Measurements from ENCODE around the gene POU5F2. TPM values are rescaled to one million over a fixed set of nuclear protein-coding genes. Genes with fewer than 3 reads are reported as not detected.
A peak's percentile ranks its signal among the peaks of the same experiment; 100 is the strongest.

The POU5F2 gene, protein sequence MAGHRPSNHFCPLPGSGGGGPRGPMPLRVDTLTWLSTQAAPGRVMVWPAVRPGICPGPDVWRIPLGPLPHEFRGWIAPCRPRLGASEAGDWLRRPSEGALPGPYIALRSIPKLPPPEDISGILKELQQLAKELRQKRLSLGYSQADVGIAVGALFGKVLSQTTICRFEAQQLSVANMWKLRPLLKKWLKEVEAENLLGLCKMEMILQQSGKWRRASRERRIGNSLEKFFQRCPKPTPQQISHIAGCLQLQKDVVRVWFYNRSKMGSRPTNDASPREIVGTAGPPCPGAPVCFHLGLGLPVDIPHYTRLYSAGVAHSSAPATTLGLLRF
- 1 to 10 TPM; 1.1 TPM for total RNA-seq
- long read RNA-seq = 0 reads

DNA sequence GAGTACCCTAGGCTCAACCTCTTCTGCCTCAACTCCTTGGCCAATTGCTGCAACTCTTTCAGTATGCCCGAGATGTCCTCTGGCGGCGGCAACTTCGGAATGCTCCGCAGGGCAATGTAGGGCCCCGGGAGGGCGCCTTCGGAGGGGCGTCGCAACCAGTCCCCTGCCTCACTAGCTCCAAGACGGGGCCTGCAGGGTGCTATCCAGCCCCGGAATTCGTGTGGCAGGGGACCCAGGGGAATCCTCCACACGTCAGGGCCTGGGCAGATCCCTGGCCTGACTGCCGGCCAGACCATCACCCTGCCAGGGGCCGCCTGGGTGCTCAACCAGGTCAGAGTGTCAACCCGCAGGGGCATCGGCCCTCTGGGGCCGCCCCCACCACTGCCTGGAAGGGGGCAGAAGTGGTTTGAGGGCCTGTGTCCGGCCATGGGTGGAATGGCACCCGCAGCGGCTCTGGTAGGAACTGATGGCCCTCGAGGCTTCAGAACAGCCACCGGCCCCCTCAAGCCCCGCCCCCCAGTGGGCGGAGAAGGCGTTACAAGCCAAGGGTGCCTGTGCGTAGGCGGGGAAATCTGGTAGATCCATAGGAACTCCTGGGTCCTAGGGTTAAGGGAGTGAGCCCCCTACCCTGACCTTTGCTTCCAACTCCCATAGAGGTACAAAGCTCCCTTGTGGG, at the start of gene POU5F2:
Gene POU5F2 (minus strand): TSS at position 465 of the 676 bp plus-strand sequence. CDS start 37 bp downstream, at position 428.
- intact Hi-C loops (cut with DNase I, micrococcal nuclease) = no loop called here
- ATAC-seq = no peak

DNA sequence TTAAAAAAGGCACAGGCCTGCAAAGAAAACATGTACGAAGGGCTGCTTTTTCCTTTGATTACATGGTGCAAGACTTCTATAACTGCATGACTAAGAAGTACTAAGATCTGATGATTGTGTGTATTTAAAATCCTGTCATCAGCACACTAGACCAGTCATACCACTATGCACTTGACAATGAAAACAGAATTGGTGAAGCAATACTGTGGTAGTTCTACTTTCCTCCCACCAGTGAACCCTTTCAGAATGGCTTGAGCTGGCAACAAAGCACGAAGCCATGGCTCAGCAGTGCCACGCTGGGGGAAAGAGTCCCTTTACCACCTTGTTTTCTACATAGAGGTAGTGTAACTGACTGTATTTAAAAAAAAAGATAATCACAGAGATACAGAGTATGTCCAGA, 49.0 kb upstream of the POU5F2 start:
- intact Hi-C loops (cut with DNase I, micrococcal nuclease) = no loop called here
- DNase-seq = no peak
- no peak for ATAC-seq

More for the DNA sequence above, at the start of gene POU5F2:
- no peak for DNase-seq

DNA sequence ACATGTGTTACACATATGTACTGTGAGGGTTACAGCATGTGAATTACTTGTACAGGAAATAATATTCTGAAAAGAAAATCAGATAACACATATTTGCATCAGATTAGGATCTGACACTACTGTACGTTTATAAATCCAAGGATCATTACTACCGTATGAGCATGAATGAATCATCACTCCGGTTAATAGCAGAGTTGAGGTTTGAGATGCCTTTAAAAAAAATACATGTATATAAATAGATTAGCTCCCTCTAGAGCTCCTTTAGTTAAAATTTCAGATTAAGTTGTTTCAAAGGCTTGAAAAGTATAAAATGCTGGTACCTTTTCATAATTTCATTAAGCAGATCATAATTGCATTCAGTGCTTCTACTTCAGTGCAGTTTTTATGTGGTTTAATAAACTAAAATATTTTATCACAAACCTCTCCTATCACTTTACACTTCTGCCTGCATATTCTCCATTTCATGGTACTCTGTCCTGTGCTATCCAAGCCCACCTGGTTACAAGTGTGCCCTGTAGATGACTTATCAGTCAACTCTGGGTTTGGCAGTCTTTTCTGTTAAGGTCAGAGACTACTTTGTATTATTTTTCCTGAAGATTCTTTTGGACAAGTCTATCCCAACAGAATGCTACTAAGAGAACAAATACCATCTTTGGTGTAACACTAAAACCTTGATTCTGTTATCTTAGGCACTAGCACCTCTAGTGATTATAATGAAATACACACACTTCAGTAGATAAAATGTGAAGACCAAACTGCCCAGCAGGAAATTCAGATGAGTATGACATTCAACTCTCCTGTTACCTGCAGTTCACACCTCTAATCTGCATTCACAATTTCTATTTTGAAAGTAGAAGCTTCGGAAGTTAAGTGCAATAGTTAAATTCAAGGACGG, 48.0 kb upstream of the POU5F2 start:
- ATAC-seq (no peak), DNase-seq (no peak)
- intact Hi-C loops (cut with DNase I, micrococcal nuclease) = no loop called here

DNA sequence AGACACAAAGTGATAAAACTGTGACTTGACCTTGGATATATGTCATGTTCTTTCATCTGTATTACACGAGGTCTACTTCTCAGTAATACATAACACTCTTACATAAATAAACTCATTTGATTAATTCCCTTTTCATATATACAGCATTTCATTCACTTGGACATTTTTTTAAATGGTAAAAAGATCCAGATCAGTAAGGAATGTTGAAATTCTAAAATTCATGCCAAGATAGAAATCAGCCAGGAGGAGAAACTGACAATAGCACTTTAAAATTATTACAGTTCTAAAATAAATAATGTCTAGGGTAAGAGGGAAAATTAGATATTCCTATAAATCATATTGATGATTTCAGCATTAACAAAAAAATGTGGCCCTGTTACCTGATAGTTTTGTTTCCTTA, 46.2 kb upstream of the POU5F2 start:
- intact Hi-C loops (cut with DNase I, micrococcal nuclease) = no loop called here
- ATAC-seq (no peak), DNase-seq (no peak)

DNA sequence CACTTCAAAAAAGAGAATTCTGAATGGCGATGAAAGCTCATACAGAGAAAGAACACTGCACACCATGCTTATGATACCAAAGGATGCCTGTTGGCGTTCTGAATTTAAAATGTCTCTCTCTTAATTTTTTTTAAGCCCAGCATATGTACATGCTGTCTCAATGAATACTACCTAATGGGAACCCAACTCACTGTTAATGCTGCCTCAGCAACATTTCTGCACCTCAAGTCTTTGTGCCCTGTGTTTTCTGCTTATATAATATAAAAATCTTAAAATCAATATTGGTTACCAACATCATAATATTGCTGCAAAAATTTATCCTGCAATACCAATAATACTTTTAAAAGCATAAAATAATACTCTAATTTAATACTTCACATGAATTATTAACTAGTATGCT, 44.1 kb upstream of the POU5F2 start:
- intact Hi-C loops (cut with DNase I, micrococcal nuclease) = no loop called here
- no peak for ATAC-seq
- no peak for DNase-seq

DNA sequence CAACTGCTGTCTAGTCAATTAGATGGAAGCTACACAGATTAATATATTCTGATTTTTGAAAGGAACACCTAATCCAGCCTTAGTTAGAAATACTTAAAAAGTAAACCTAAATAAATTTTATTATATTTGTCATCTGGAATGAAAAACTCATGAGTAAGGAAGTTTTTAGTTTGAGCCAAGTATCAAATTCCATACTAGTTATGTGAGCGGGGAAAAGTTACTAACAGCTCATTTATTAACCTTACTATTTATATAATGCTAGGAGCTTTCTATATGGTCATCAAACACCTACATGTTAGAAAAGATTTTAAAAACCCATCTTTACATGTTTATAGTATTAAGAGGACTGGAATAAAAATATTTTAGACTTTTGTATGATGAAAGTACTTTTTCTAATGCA, 41.6 kb upstream of the POU5F2 start:
- ATAC-seq (no peak), DNase-seq (no peak)
- intact Hi-C loops (cut with DNase I, micrococcal nuclease) = no loop called here

- ATAC-seq = no peak
- intact Hi-C loops (cut with DNase I, micrococcal nuclease) = no loop called here
Observed at GRCh38 chr5:93777620-93778019, 36.2 kb upstream of the POU5F2 start.

GRCh38 chr5:93756372-93756771, 15.0 kb upstream of the POU5F2 start:
- intact Hi-C loops (cut with DNase I, micrococcal nuclease) = no loop called here
- ATAC-seq = no peak
- no peak for DNase-seq

More at GRCh38 chr5:93777620-93778019, 36.2 kb upstream of the POU5F2 start:
- no peak for DNase-seq

DNA sequence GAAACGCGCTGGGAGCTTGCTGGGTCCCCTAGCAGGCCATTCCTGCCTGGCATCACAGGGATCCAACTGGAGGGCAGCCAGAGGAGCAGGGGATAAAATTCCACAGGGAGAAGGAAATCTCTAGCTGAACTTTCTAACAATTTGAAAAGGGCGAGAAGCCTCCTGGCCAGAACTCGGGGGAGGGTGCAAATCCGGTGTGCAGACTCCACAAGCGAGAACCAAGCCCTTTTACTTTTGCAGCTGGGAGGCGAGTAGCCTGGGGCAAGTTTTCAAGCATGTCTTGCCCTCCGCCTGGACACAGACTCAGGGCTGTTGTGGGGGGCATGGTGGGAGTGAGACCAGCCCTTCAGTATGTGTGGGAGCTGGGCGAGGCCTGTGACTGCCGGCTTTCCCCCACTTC, 14.3 kb upstream of the POU5F2 start:
- DNase-seq (no peak), ATAC-seq (no peak)
- intact Hi-C loops (cut with DNase I, micrococcal nuclease) = no loop called here

GRCh38 chr5:93748875-93749397, 7.5 kb upstream of the POU5F2 start:
- ATAC-seq (no peak), DNase-seq (no peak)
- intact Hi-C loops (cut with DNase I, micrococcal nuclease) = no loop called here

DNA sequence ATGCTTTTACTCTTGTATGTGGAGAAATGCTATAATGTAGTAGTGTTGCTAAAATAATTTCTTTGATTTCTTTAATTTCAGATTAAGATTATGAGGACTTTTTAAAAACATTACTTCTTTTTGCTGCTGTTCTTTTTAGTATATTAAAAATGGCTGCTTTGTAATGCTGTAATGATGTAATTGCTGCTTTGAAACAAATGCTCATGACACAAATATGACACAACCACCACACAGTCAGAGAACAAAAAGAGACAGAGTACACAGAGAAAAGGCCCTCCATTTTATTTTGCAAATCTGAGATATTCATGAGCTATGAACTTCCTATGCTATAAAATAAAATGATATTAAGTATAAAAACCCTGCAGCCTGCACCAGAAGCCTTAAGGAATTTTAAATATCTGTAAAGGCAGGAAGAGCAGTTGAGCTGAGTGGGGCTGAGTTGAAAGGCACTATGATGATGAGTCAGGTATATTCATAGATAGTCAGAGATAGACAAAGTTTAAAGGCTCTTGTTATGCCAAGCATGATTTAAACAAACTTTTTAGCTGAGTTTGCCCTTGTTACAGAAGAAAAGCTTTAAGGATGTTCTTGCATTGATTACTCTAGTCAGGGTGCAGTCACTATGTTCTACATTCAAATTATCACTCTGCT, 5.1 kb upstream of the POU5F2 start:
- DNase-seq (no peak), ATAC-seq (no peak)
- intact Hi-C loops (cut with DNase I, micrococcal nuclease) = no loop called here

GRCh38 chr5:93736284-93736683, 5.1 kb downstream of the POU5F2 start:
- DNase-seq (no peak), ATAC-seq (no peak)
- intact Hi-C loops (cut with DNase I, micrococcal nuclease) = no loop called here

- intact Hi-C loops (cut with DNase I, micrococcal nuclease) = no loop called here
Observed at GRCh38 chr5:93735378-93735777, 6.0 kb downstream of the POU5F2 start.

GRCh38 chr5:93731987-93732386, 9.4 kb downstream of the POU5F2 start:
- ATAC-seq = no peak
- intact Hi-C loops (cut with DNase I, micrococcal nuclease) = no loop called here
- DNase-seq = no peak

More at GRCh38 chr5:93735378-93735777, 6.0 kb downstream of the POU5F2 start:
- ATAC-seq (no peak), DNase-seq (no peak)

DNA sequence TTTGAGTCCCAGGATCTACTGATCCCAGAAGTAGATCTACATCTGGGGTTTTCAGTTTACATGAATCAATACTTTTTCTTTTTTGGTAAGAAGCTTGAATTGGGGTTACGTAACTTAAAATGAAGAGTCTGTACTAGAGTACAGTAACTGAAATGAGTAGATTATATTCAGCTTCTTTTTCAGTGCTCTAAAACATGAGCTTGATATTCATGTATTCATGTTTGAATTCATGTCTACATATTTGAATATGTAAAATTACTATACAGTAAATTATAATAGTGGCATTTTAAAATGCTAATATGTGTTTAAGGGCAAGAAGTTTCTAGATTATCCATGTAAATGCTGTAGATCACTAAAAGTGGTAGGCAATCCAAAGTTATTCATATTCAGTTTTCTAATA, 14.8 kb downstream of the POU5F2 start:
- ATAC-seq = no peak
- intact Hi-C loops (cut with DNase I, micrococcal nuclease) = no loop called here

DNA sequence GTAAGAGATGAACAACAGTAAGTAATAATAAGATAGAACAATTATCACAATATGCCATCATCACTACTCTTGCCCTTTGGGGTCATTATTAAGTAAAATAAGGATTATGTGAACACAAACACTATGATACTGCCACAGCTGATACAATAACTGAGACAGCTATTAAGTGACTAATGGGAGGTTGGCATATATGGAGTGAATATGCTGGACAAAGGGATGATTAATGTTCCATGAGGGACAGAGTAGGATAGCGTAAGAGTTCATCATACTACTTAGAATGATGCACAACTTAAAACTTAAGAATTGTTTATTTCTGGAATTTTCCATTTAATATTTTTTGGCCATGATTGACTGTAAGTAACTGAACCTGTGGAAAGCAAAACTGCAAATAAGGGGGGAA, 16.6 kb downstream of the POU5F2 start:
- intact Hi-C loops (cut with DNase I, micrococcal nuclease) = no loop called here
- no peak for DNase-seq
- ATAC-seq = no peak

More for the DNA sequence above, 14.8 kb downstream of the POU5F2 start:
- DNase-seq = no peak

DNA sequence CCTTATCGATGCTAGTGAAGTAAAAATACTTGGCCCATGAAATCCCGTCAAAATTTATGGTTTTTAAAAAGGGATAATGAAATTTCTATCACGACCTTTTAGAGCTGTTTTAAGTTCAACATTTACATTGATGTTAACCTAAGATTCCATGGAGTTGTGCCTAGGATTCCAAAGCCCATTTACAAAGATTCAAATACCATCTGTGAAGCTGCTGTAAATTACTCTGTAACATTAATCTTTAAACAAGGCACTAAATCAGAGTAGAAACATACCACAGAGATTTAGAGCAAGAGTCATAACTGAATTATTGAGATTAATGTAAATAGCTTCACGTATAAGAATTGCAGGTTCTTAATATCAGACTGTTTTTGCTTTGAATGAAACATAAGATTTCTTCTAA, 17.7 kb downstream of the POU5F2 start:
- DNase-seq = no peak
- no peak for ATAC-seq
- intact Hi-C loops (cut with DNase I, micrococcal nuclease) = no loop called here

GRCh38 chr5:93723005-93723404, 18.4 kb downstream of the POU5F2 start:
- intact Hi-C loops (cut with DNase I, micrococcal nuclease) = no loop called here
- ATAC-seq (peak; percentile 61), DNase-seq (no peak)

- intact Hi-C loops (cut with DNase I, micrococcal nuclease) = no loop called here
Observed at GRCh38 chr5:93722588-93722987, 18.8 kb downstream of the POU5F2 start.

More at GRCh38 chr5:93722588-93722987, 18.8 kb downstream of the POU5F2 start:
- ATAC-seq (no peak), DNase-seq (no peak)

All from left colon (tissue), 2 donors.